HUES48 (cell line): Measurements from ENCODE around the gene CRIP3.
"Not testable (repeated sequence)": the region's sequence is repeated elsewhere in the genome, so short reads cannot be mapped to it uniquely, and the experiment has no call there.

Experiments used
- H3K27ac ChIP-seq: one replicate; pipeline ENCODE4 v1.7.0; 2013; ENCODE audit warnings: low read depth, low read length, inconsistent platforms
- H3K27me3 ChIP-seq: 2 replicates; pipeline ENCODE4 v1.6.1; 2013; ENCODE audit warnings: mild to moderate bottlenecking, low read length; ENCODE audit not compliant: control insufficient read depth, insufficient read depth
- H3K36me3 ChIP-seq: 2 replicates; pipeline ENCODE4 v1.6.1; 2013; ENCODE audit warnings: low read length; ENCODE audit not compliant: control insufficient read depth, insufficient read depth
- H3K4me1 ChIP-seq: 2 replicates; pipeline ENCODE4 v1.6.1; 2013; ENCODE audit warnings: mild to moderate bottlenecking, low read length; ENCODE audit not compliant: control insufficient read depth, insufficient read depth
- H3K4me3 ChIP-seq: 2 replicates; pipeline ENCODE4 v1.5.1; 2013; ENCODE audit warnings: mild to moderate bottlenecking, low read depth, low read length
- H3K9ac ChIP-seq: 2 replicates; pipeline ENCODE4 v1.6.1; 2013; ENCODE audit warnings: mild to moderate bottlenecking, low read depth, low read length, moderate library complexity
- H3K9me3 ChIP-seq: 2 replicates; pipeline ENCODE4 v1.6.1; 2013; ENCODE audit warnings: low read length; ENCODE audit not compliant: control insufficient read depth, insufficient read depth

The CRIP3 gene

GRCh38 chr6:43308101-43308989 lies at the start of gene CRIP3:
Gene CRIP3 (minus strand): TSS chr6:43308826. CDS start chr6:43308792, 34 bp downstream.
- Histone ChIP-seq H3K4me1 (peaks cover 5% of the 10 kb centered on the region), H3K36me3 (no peaks in the 10 kb centered on the region), H3K9ac (peak within 1 kb of the TSS; percentile 32; the same call in 1 of the 2 replicates), H3K4me3 (peak within 1 kb of the TSS; percentile 63), H3K27ac (no peak within 1 kb of the TSS), H3K27me3 (no peaks in the 10 kb centered on the region; the same call in 1 of the 2 replicates), H3K9me3 (no peaks in the 10 kb centered on the region)

GRCh38 chr6:43355862-43356590 lies 47.4 kb upstream of the CRIP3 start:
- peaks cover 10% of the 10 kb centered on the region; the same call in 1 of the 2 replicates for H3K4me1 ChIP-seq
- H3K9ac ChIP-seq, result no peak overlapping the region
- no peaks in the 10 kb centered on the region for H3K9me3 ChIP-seq
- no peak overlapping the region; the same call in 1 of the 2 replicates for H3K4me3 ChIP-seq
- no peaks in the 10 kb centered on the region for H3K27me3 ChIP-seq
- peaks cover 51% of the 10 kb centered on the region for H3K36me3 ChIP-seq
- peak overlapping the region; percentile 85 for H3K27ac ChIP-seq

- not testable (repeated sequence) for H3K27me3 ChIP-seq, H3K4me1 ChIP-seq, H3K27ac ChIP-seq, H3K4me3 ChIP-seq, H3K9me3 ChIP-seq, H3K9ac ChIP-seq
- H3K36me3 ChIP-seq, result peaks cover 39% of the 10 kb centered on the region
Measured at GRCh38 chr6:43351951-43352350, 43.3 kb upstream of the CRIP3 start.

GRCh38 chr6:43347444-43347843 lies 38.8 kb upstream of the CRIP3 start:
- Histone ChIP-seq H3K27me3 (no peaks in the 10 kb centered on the region), H3K4me1 (no peaks in the 10 kb centered on the region), H3K9ac (no peak overlapping the region), H3K36me3 (peaks cover 40% of the 10 kb centered on the region), H3K9me3 (no peaks in the 10 kb centered on the region), H3K4me3 (no peak overlapping the region), H3K27ac (no peak overlapping the region)

- H3K4me1 ChIP-seq, result no peaks in the 10 kb centered on the region
- H3K9me3 ChIP-seq, result no peaks in the 10 kb centered on the region
- H3K27ac ChIP-seq, result no peak overlapping the region
- H3K4me3 ChIP-seq, result no peak overlapping the region
- peaks cover 44% of the 10 kb centered on the region for H3K36me3 ChIP-seq
- no peak overlapping the region for H3K9ac ChIP-seq
- H3K27me3 ChIP-seq, result no peaks in the 10 kb centered on the region
Measured at GRCh38 chr6:43347021-43347420, 38.4 kb upstream of the CRIP3 start.

- H3K27ac ChIP-seq, H3K9ac ChIP-seq, H3K27me3 ChIP-seq, H3K4me1 ChIP-seq, H3K9me3 ChIP-seq, H3K4me3 ChIP-seq: not testable (repeated sequence)
- H3K36me3 ChIP-seq, result peaks cover 50% of the 10 kb centered on the region
Measured at GRCh38 chr6:43346243-43346642, 37.6 kb upstream of the CRIP3 start.

GRCh38 chr6:43339168-43339567 lies 30.5 kb upstream of the CRIP3 start:
- peaks cover 49% of the 10 kb centered on the region for H3K36me3 ChIP-seq
- no peak overlapping the region for H3K9ac ChIP-seq
- no peak overlapping the region for H3K27ac ChIP-seq
- no peak overlapping the region for H3K4me3 ChIP-seq
- H3K4me1 ChIP-seq, result peaks cover 6% of the 10 kb centered on the region
- no peaks in the 10 kb centered on the region for H3K27me3 ChIP-seq
- no peaks in the 10 kb centered on the region for H3K9me3 ChIP-seq

GRCh38 chr6:43338243-43338642 lies 29.6 kb upstream of the CRIP3 start:
- Histone ChIP-seq H3K4me1 (peaks cover 6% of the 10 kb centered on the region), H3K4me3 (no peak overlapping the region), H3K9me3 (no peaks in the 10 kb centered on the region), H3K36me3 (peaks cover 45% of the 10 kb centered on the region), H3K9ac (no peak overlapping the region), H3K27ac (no peak overlapping the region), H3K27me3 (no peaks in the 10 kb centered on the region)

- Histone ChIP-seq H3K27ac (no peak overlapping the region), H3K9me3 (no peaks in the 10 kb centered on the region), H3K36me3 (peaks cover 33% of the 10 kb centered on the region), H3K27me3 (no peaks in the 10 kb centered on the region), H3K4me1 (peaks cover 6% of the 10 kb centered on the region), H3K4me3 (no peak overlapping the region), H3K9ac (no peak overlapping the region)
Measured at GRCh38 chr6:43336382-43336781, 27.8 kb upstream of the CRIP3 start.

GRCh38 chr6:43335469-43335868 lies 26.8 kb upstream of the CRIP3 start:
- Histone ChIP-seq H3K9ac (no peak overlapping the region), H3K4me3 (no peak overlapping the region), H3K27me3 (no peaks in the 10 kb centered on the region), H3K27ac (peak overlapping the region; percentile 33), H3K36me3 (peaks cover 27% of the 10 kb centered on the region), H3K9me3 (no peaks in the 10 kb centered on the region), H3K4me1 (peaks cover 6% of the 10 kb centered on the region)
